ENCODE data around the gene RNF208. TPM values are rescaled to one million over a fixed set of nuclear protein-coding genes. Genes with fewer than 3 reads are reported as not detected.
A peak's percentile ranks its signal among the peaks of the same experiment; 100 is the strongest.

RNF208 gene
- polyA plus RNA-seq, 3 donors, result 1.5 TPM; not detected in 2

DNA sequence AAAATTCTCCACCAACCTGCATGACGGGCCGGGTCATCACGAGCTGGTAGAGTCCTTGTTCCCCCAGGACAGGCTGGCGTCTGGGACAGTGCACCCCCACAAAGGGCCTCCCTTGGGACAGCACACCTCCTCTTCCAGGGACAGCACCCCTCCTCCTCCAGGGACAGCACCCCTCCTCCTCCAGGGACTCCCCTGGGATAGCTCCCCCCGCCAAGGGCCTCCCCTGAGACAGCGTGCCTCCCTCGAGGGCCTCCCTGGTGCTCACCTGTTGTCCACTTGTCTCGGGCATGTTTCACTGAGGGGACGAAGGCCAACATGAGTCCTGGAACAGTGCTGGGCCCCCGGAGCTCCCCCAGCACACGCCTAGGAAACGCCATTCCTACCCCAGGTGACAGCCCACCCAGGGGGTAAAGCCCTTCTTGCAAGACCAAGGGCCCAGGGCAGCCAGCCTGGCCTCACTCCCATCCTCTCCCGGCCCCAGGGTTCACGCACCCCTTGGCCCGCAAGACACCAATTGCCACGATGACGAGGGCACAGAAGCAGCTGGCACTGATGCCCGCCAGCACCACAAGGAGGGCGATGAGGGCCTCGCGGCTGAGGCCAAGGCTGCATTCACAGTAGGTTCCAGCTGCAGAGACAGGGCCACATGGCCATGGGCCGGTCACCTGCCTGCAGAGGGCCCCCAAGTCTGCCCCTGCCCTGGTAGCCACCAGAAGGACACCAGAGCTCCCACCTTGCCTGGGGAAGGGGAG is 50.7 kb downstream of the RNF208 start:
- Mint-ChIP-seq H3K27ac (no peak overlapping the region), H3K4me1 (no peaks in the 10 kb centered on the region), H3K4me3 (peak overlapping the region in 1 of 2 donors; percentile 35), H3K27me3 (ENCODE audit: low read depth in 3 of 3) (peaks cover 39 to 77% (median 64%) of the 10 kb centered on the region in 3 donors), H3K9me3 (peaks cover 0 to 4% (median 0%) of the 10 kb centered on the region in 7 donors), H3K36me3 (no peaks in the 10 kb centered on the region)
- no peak overlapping the region for H3K4me2 ChIP-seq (replicated peaks; ENCODE audit: extremely low read depth, low read length, poor library complexity, severe bottlenecking)
- H3K9me3 ChIP-seq (replicated peaks in 1 of 2; ENCODE audit: control insufficient read depth in 1 of 2, insufficient read depth in 1 of 2, low read length in 2 of 2), result no peaks in the 10 kb centered on the region
- no peaks in the 10 kb centered on the region for H4K20me1 ChIP-seq (ENCODE audit: insufficient read depth, low read length)
- no peak for TF ChIP-seq CTCF (IDR thresholded peaks at IDR 0.05)
- intact Hi-C loops (cut with micrococcal nuclease), result no loop called here
- 88% methylated on average over 22 of the region's 22 CpGs for WGBS (ENCODE audit: insufficient coverage)
- no peaks in the 10 kb centered on the region for H3K79me2 ChIP-seq (ENCODE audit: insufficient read depth, low read length)
- no peak for DNase-seq
- no peak overlapping the region for H3K4me3 ChIP-seq (replicated peaks in 1 of 3; ENCODE audit: low read depth in 2 of 3, low read length in 3 of 3)
- no peak overlapping the region for H3K9ac ChIP-seq (ENCODE audit: insufficient read depth, low read length, poor library complexity, severe bottlenecking)
- H3K27ac ChIP-seq (ENCODE audit: low read depth in 1 of 2, low read length in 2 of 2), result no peak overlapping the region
- peaks cover 0 to 6% of the 10 kb centered on the region in 2 donors for H3K4me1 ChIP-seq (ENCODE audit: control insufficient read depth in 1 of 2, insufficient read depth in 2 of 2, low read length in 2 of 2)
- peaks cover 3 to 53% of the 10 kb centered on the region in 2 donors for H3K27me3 ChIP-seq (ENCODE audit: control insufficient read depth in 2 of 2, insufficient read depth in 2 of 2, low read length in 2 of 2)
- H3K36me3 ChIP-seq (replicated peaks in 1 of 2; ENCODE audit: control insufficient read depth in 1 of 2, insufficient read depth in 2 of 2, low read length in 2 of 2), result no peaks in the 10 kb centered on the region
- no peak overlapping the region for H2AFZ ChIP-seq (ENCODE audit: insufficient read depth, low read depth, low read length, poor library complexity, severe bottlenecking)

- Histone ChIP-seq H3K27ac (ENCODE audit: low read depth in 1 of 2, low read length in 2 of 2) (no peak overlapping the region), H3K4me3 (replicated peaks in 1 of 3; ENCODE audit: low read depth in 2 of 3, low read length in 3 of 3) (no peak overlapping the region), H3K4me2 (replicated peaks; ENCODE audit: extremely low read depth, low read length, poor library complexity, severe bottlenecking) (no peak overlapping the region), H3K4me1 (ENCODE audit: control insufficient read depth in 1 of 2, insufficient read depth in 2 of 2, low read length in 2 of 2) (peaks cover 0 to 6% of the 10 kb centered on the region in 2 donors), H3K27me3 (ENCODE audit: control insufficient read depth in 2 of 2, insufficient read depth in 2 of 2, low read length in 2 of 2) (peaks cover 3 to 56% of the 10 kb centered on the region in 2 donors), H3K9ac (ENCODE audit: insufficient read depth, low read length, poor library complexity, severe bottlenecking) (no peak overlapping the region), H3K9me3 (replicated peaks in 1 of 2; ENCODE audit: control insufficient read depth in 1 of 2, insufficient read depth in 1 of 2, low read length in 2 of 2) (no peaks in the 10 kb centered on the region), H3K36me3 (replicated peaks in 1 of 2; ENCODE audit: control insufficient read depth in 1 of 2, insufficient read depth in 2 of 2, low read length in 2 of 2) (no peaks in the 10 kb centered on the region), H2AFZ (ENCODE audit: insufficient read depth, low read depth, low read length, poor library complexity, severe bottlenecking) (no peak overlapping the region), H3K79me2 (ENCODE audit: insufficient read depth, low read length) (no peaks in the 10 kb centered on the region), H4K20me1 (ENCODE audit: insufficient read depth, low read length) (no peaks in the 10 kb centered on the region)
- H3K27me3 Mint-ChIP-seq (ENCODE audit: low read depth in 3 of 3), result peaks cover 40 to 84% (median 69%) of the 10 kb centered on the region in 3 donors
- H3K27ac Mint-ChIP-seq, result no peak overlapping the region
- no peak for DNase-seq
- intact Hi-C loops (cut with micrococcal nuclease), result no loop called here
- no peaks in the 10 kb centered on the region for H3K4me1 Mint-ChIP-seq
- no peaks in the 10 kb centered on the region for H3K36me3 Mint-ChIP-seq
- no peak for TF ChIP-seq CTCF (IDR thresholded peaks at IDR 0.05)
- H3K9me3 Mint-ChIP-seq, result peaks cover 0 to 4% (median 0%) of the 10 kb centered on the region in 7 donors
- peak overlapping the region in 1 of 2 donors; percentile 73 for H3K4me3 Mint-ChIP-seq
- WGBS (ENCODE audit: insufficient coverage), result 76% methylated on average over 7 of the region's 14 CpGs
Observed at GRCh38 chr9:137170486-137171148, 51.4 kb downstream of the RNF208 start.

Other genes with a start within 250 kb of the RNF208 start
- 1 to 10 TPM in 1 of 3 donors, under 1 TPM in 1, not detected in 1; 0.34 to 1.5 TPM for gene PTGDS, start 244.7 kb downstream of the RNF208 start, polyA plus RNA-seq
- under 1 TPM in 1 of 3 donors, not detected in 2; 0.04 TPM for gene LCNL1, start 239.2 kb downstream of the RNF208 start, polyA plus RNA-seq
- gene PAXX, start 229.8 kb downstream of the RNF208 start, polyA plus RNA-seq, result 10 to 100 TPM; 35.3 to 92.9 (median 40.7) TPM
- gene CLIC3, start 225.7 kb downstream of the RNF208 start, polyA plus RNA-seq, result under 1 TPM in 2 of 3 donors, not detected in 1; 0.29 to 0.51 TPM
- 10 to 100 TPM in 1 of 3 donors, under 1 TPM in 2; 0.18 to 30.7 (median 0.40) TPM for gene ABCA2, start 194.0 kb downstream of the RNF208 start, polyA plus RNA-seq
- 10 to 100 TPM in 2 of 3 donors, 1 to 10 TPM in 1; 6.1 to 13.4 (median 10.5) TPM for gene FUT7, start 190.2 kb downstream of the RNF208 start, polyA plus RNA-seq
- gene NPDC1, start 176.1 kb downstream of the RNF208 start, polyA plus RNA-seq, result 1 to 10 TPM in 1 of 3 donors, under 1 TPM in 1, not detected in 1; 0.51 to 2.7 TPM
- gene ENTPD2, start 168.2 kb downstream of the RNF208 start, polyA plus RNA-seq, result not detected
- 1 to 10 TPM in 2 of 3 donors, under 1 TPM in 1; 0.03 to 3.1 (median 1.7) TPM for gene SAPCD2, start 151.7 kb downstream of the RNF208 start, polyA plus RNA-seq
- 10 to 100 TPM in 2 of 3 donors, 1 to 10 TPM in 1; 5.7 to 16.7 (median 14.8) TPM for gene UAP1L1, start 144.7 kb downstream of the RNF208 start, polyA plus RNA-seq
- gene MAN1B1, start 135.3 kb downstream of the RNF208 start, polyA plus RNA-seq, result 10 to 100 TPM; 29.3 to 38.2 (median 33.3) TPM
- 100 to 1,000 TPM in 2 of 3 donors, 10 to 100 TPM in 1; 68.3 to 287 (median 150) TPM for gene DPP7, start 107.5 kb downstream of the RNF208 start, polyA plus RNA-seq
- gene GRIN1, start 83.1 kb downstream of the RNF208 start, polyA plus RNA-seq, result not detected
- not detected for gene LRRC26, start 52.2 kb downstream of the RNF208 start, polyA plus RNA-seq
- gene TMEM210, start 50.2 kb downstream of the RNF208 start, polyA plus RNA-seq, result not detected
- 10 to 100 TPM in 1 of 3 donors, 1 to 10 TPM in 2; 1.9 to 76.8 (median 2.0) TPM for gene ANAPC2, start 33.7 kb downstream of the RNF208 start, polyA plus RNA-seq
- gene SSNA1, start 33.6 kb downstream of the RNF208 start, polyA plus RNA-seq, result 100 to 1,000 TPM in 1 of 3 donors, 10 to 100 TPM in 2; 87.0 to 118 (median 98.3) TPM
- 1 to 10 TPM in 1 of 3 donors, under 1 TPM in 2; 0.30 to 4.6 (median 0.46) TPM for gene TPRN, start 21.5 kb downstream of the RNF208 start, polyA plus RNA-seq
- 10 to 100 TPM; 13.1 to 88.1 (median 76.1) TPM for gene TMEM203, start 16.6 kb downstream of the RNF208 start, polyA plus RNA-seq
- gene NDOR1, start 16.5 kb downstream of the RNF208 start, polyA plus RNA-seq, result 10 to 100 TPM in 1 of 3 donors, 1 to 10 TPM in 2; 4.4 to 26.9 (median 5.2) TPM
- gene CYSRT1, start 2.9 kb upstream of the RNF208 start, polyA plus RNA-seq, result under 1 TPM in 1 of 3 donors, not detected in 2; 0.17 TPM
- not detected for gene RNF224, start 5.3 kb upstream of the RNF208 start, polyA plus RNA-seq
- not detected for gene SLC34A3, start 8.7 kb upstream of the RNF208 start, polyA plus RNA-seq
- gene TUBB4B, start 19.0 kb upstream of the RNF208 start, polyA plus RNA-seq, result 100 to 1,000 TPM in 1 of 3 donors, 10 to 100 TPM in 2; 58.1 to 284 (median 70.8) TPM
- gene STPG3, start 29.0 kb upstream of the RNF208 start, polyA plus RNA-seq, result not detected
- 10 to 100 TPM; 17.3 to 44.2 (median 18.8) TPM for gene NELFB, start 33.1 kb upstream of the RNF208 start, polyA plus RNA-seq
- 10 to 100 TPM; 13.7 to 17.6 (median 15.4) TPM for gene TOR4A, start 55.5 kb upstream of the RNF208 start, polyA plus RNA-seq
- gene NRARP, start 80.0 kb upstream of the RNF208 start, polyA plus RNA-seq, result 10 to 100 TPM in 1 of 3 donors, not detected in 2; 15.4 TPM
- gene EXD3, start 200.9 kb upstream of the RNF208 start, polyA plus RNA-seq, result 10 to 100 TPM in 1 of 3 donors, 1 to 10 TPM in 2; 2.0 to 10.8 (median 3.0) TPM
- gene NOXA1, start 201.2 kb upstream of the RNF208 start, polyA plus RNA-seq, result 1 to 10 TPM; 1.3 to 9.4 (median 1.6) TPM
- not detected for gene ENTPD8, start 219.1 kb upstream of the RNF208 start, polyA plus RNA-seq
- gene NSMF, start 237.1 kb upstream of the RNF208 start, polyA plus RNA-seq, result 10 to 100 TPM in 1 of 3 donors, 1 to 10 TPM in 2; 4.6 to 68.4 (median 5.3) TPM